HepG2 (cell line): Measurements from ENCODE around the gene AUTS2. TPM values are rescaled to one million over a fixed set of nuclear protein-coding genes. Genes with fewer than 3 reads are reported as not detected.

Experiments used
- ARNTL ChIP-seq: sonication (generic); formaldehyde crosslinking; IDR thresholded peaks from 2 replicates; pipeline ENCODE4 v1.4.0; 2020; ENCODE audit warnings: mild to moderate bottlenecking, missing genetic modification reagents
- ATF5 ChIP-seq: sonication (generic); formaldehyde crosslinking; IDR thresholded peaks from 2 replicates; pipeline ENCODE4 v1.4.0; 2020; ENCODE audit warnings: mild to moderate bottlenecking, low read depth, missing genetic modification reagents
- CBX1 ChIP-seq: IDR thresholded peaks from one replicate; pipeline ENCODE4 v1.6.1; 2016; ENCODE audit warnings: antibody characterized with exemption, low read depth
- CREB3 ChIP-seq: sonication (generic); formaldehyde crosslinking; IDR thresholded peaks from 2 replicates; pipeline ENCODE4 v1.5.0; 2020; ENCODE audit warnings: missing genetic modification reagents
- HMGXB4 ChIP-seq, 2 experiments: sonication (generic) in 1 of 2; formaldehyde crosslinking in 1 of 2; IDR thresholded peaks; 2 replicates each; pipeline versions ENCODE4 v1.4.0 to v1.6.1; 2018 to 2020; ENCODE audit warnings: missing genetic modification reagents in 2 of 2, borderline replicate concordance in 1 of 2, low read depth in 1 of 2, mild to moderate bottlenecking in 1 of 2, missing biosample characterization in 1 of 2
- HOXA9 ChIP-seq: sonication (generic); formaldehyde crosslinking; IDR thresholded peaks from 2 replicates; pipeline ENCODE4 v1.8.1; 2022; ENCODE audit warnings: missing genetic modification reagents, mild to moderate bottlenecking, moderate library complexity, borderline replicate concordance
- KMT2B ChIP-seq: IDR thresholded peaks from 2 replicates; pipeline ENCODE4 v1.6.1; 2016; ENCODE audit warnings: missing genetic modification reagents, missing compliant biosample characterization
- PRDM15 ChIP-seq: sonication (generic); formaldehyde crosslinking; IDR thresholded peaks from 2 replicates; pipeline ENCODE4 v1.4.0; 2020; ENCODE audit warnings: missing genetic modification reagents
- SMAD9 ChIP-seq: sonication (generic); formaldehyde crosslinking; IDR thresholded peaks from 2 replicates; pipeline ENCODE4 v1.5.1; 2020; ENCODE audit warnings: mild to moderate bottlenecking, missing genetic modification reagents
- ZFP90 ChIP-seq: sonication (generic); formaldehyde crosslinking; IDR thresholded peaks from 2 replicates; pipeline ENCODE4 v1.8.0; 2022; ENCODE audit warnings: missing genetic modification reagents, mild to moderate bottlenecking, inconsistent platforms, borderline replicate concordance
- ZNF777 ChIP-seq: sonication (generic); formaldehyde crosslinking; IDR thresholded peaks from 2 replicates; pipeline ENCODE4 v1.4.0; 2020; ENCODE audit warnings: missing genetic modification reagents
- ZNF883 ChIP-seq: sonication (generic); formaldehyde crosslinking; IDR thresholded peaks from 2 replicates; pipeline ENCODE4 v1.5.1; 2020; ENCODE audit warnings: mild to moderate bottlenecking, missing genetic modification reagents; ENCODE audit errors: not compliant biosample characterization
- polyA plus RNA-seq, 8 experiments: library from polyadenylated mRNA; depleted of rRNA in 3 of 8; stranded (reverse) in 7 of 8; unstranded in 1 of 8; fragments of >200 nt; fragmentation: Illumina TruSeq in 4 of 8; extraction: Trizol in 4 of 8; gene quantifications; 2 replicates each; pipeline versions ENCODE4 v1.2.1 to v1.2.3, GENCODE V29; 2011 to 2016; ENCODE audit warnings: low read depth in 4 of 8, missing spikeins in 1 of 8, mixed read lengths in 1 of 8; ENCODE audit not compliant: insufficient read depth in 1 of 8
- total RNA-seq, 5 experiments: library from RNA; depleted of rRNA; stranded (reverse); fragments of >200 nt; fragmentation: Illumina TruSeq; extraction: Trizol; gene quantifications; 2 replicates each; pipeline ENCODE4 v1.2.3, GENCODE V29; 2016; ENCODE audit warnings: low read depth in 1 of 5

AUTS2 gene
- total and polyA plus RNA-seq, 2 of the 13 experiments (the other 11 are each of a cell fraction or from before 2014, with no cell fraction given), result 0.38 TPM; not detected in 1

- TF ChIP-seq CREB3 (no peak), KMT2B (CRISPR knock-in tag) (no peak), ZNF777 (CRISPR knock-in tag) (no peak), ATF5 (CRISPR knock-in tag) (no peak), HMGXB4 (CRISPR knock-in tag; IDR thresholded peaks at IDR 0.05; ENCODE audit: borderline replicate concordance in 1 of 2, low read depth in 1 of 2) (no peak), SMAD9 (CRISPR knock-in tag) (no peak), CBX1 (no peak), ARNTL (CRISPR knock-in tag) (no peak), HOXA9 (CRISPR knock-in tag) (no peak), ZFP90 (no peak), ZNF883 (CRISPR knock-in tag) (no peak), PRDM15 (CRISPR knock-in tag) (no peak)
- TF ChIP-seq, all 625 proteins: peak for 0
Observed at GRCh38 chr7:70030745-70031144, 432.5 kb downstream of the AUTS2 start (continued).
